CD4-positive, alpha-beta T cell treated with Interleukin-17A for 4 hours (primary cell): Measurements from ENCODE around the gene AUTS2.

Experiments used
- DNase-seq: peaks from one replicate; pipeline ENCODE4 v3.0.0-alpha.2; 2020; ENCODE audit warnings: mixed read lengths

The AUTS2 gene

GRCh38 chr7:69598081-69598486 lies at the start of gene AUTS2:
Gene AUTS2, plus strand, starts transcription at chr7:69598475. Its CDS starts 1,179 bp downstream, at chr7:69599654.
- peak; percentile 49 for DNase-seq

GRCh38 chr7:69550991-69551390 lies 47.3 kb upstream of the AUTS2 start:
- no peak for DNase-seq

GRCh38 chr7:69553190-69553589 lies 45.1 kb upstream of the AUTS2 start:
- no peak for DNase-seq

- no peak for DNase-seq
Measured at GRCh38 chr7:69561266-69561960, 36.9 kb upstream of the AUTS2 start.

- no peak for DNase-seq
Measured at GRCh38 chr7:69564454-69565417, 33.5 kb upstream of the AUTS2 start.

- DNase-seq: no peak
Measured at GRCh38 chr7:69567800-69568199, 30.5 kb upstream of the AUTS2 start.

- no peak for DNase-seq
Measured at GRCh38 chr7:69568266-69568665, 30.0 kb upstream of the AUTS2 start.

GRCh38 chr7:69575651-69576050 lies 22.6 kb upstream of the AUTS2 start:
- no peak for DNase-seq

- no peak for DNase-seq
Measured at GRCh38 chr7:69577221-69577620, 21.1 kb upstream of the AUTS2 start.

GRCh38 chr7:69585169-69585568 lies 13.1 kb upstream of the AUTS2 start:
- no peak for DNase-seq

GRCh38 chr7:69586321-69586720 lies 12.0 kb upstream of the AUTS2 start:
- DNase-seq: no peak

GRCh38 chr7:69588773-69589172 lies 9.5 kb upstream of the AUTS2 start:
- no peak for DNase-seq

- DNase-seq: no peak
Measured at GRCh38 chr7:69591805-69592204, 6.5 kb upstream of the AUTS2 start.

GRCh38 chr7:69593511-69593910 lies 4.8 kb upstream of the AUTS2 start:
- DNase-seq: no peak

- DNase-seq: no peak
Measured at GRCh38 chr7:69595415-69595814, 2.9 kb upstream of the AUTS2 start.

GRCh38 chr7:69596056-69596455 lies 2.2 kb upstream of the AUTS2 start:
- no peak for DNase-seq

GRCh38 chr7:69596723-69597277 lies 1.5 kb upstream of the AUTS2 start:
- no peak for DNase-seq

- DNase-seq: peak; percentile 4
Measured at GRCh38 chr7:69597278-69598076, 798 bp upstream of the AUTS2 start.

GRCh38 chr7:69598487-69599285 lies 411 bp downstream of the AUTS2 start:
- DNase-seq: no peak

- DNase-seq: no peak
Measured at GRCh38 chr7:69599286-69599954, 1.1 kb downstream of the AUTS2 start.

GRCh38 chr7:69599955-69600709 lies 1.9 kb downstream of the AUTS2 start:
- no peak for DNase-seq
